Right lobe of liver (tissue), 6 donors: ENCODE results near the gene KIF20B. TPM values are rescaled to one million over a fixed set of nuclear protein-coding genes. Genes with fewer than 3 reads are reported as not detected.

Experiments
- ATAC-seq, 4 donors: fragments of 200-7000 bp; cut with Tn5 transposase; one replicate each; pipeline ENCODE4 v1.9.1; 2020; ENCODE audit warnings: mild to moderate bottlenecking in 4 of 4, moderate library complexity in 4 of 4
- DNase-seq, 3 donors: peaks; one replicate each; pipeline ENCODE4 v3.0.0-alpha.2; 2020
- H3K27ac ChIP-seq, 3 donors: fragments of 200-600 bp; one replicate each; pipeline ENCODE4 v1.8.0; 2022
- H3K27me3 ChIP-seq, 2 donors: fragments of 200-600 bp; one replicate each; pipeline ENCODE4 v1.8.0; 2022
- H3K36me3 ChIP-seq, 4 donors: fragments of 200-600 bp; sonication (generic) in 1 of 4; one replicate each; pipeline versions ENCODE4 v1.5.1 to v1.8.0; 2017 to 2022; ENCODE audit warnings: control low read depth in 1 of 4
- H3K4me1 ChIP-seq, 4 donors: fragments of 200-600 bp; sonication (generic) in 1 of 4; one replicate each; pipeline versions ENCODE4 v1.5.1 to v1.8.0; 2017 to 2022; ENCODE audit warnings: control low read depth in 1 of 4
- H3K4me3 ChIP-seq, 3 donors: fragments of 200-600 bp; one replicate each; pipeline ENCODE4 v1.8.0; 2022
- H3K9me3 ChIP-seq, 4 donors: fragments of 200-600 bp; sonication (generic) in 1 of 4; one replicate each; pipeline versions ENCODE4 v1.5.1 to v1.8.0; 2017 to 2022; ENCODE audit warnings: control low read depth in 1 of 4
- CTCF ChIP-seq, 4 donors: fragments of 200-600 bp in 3 of 4; fragments of 450-650 bp in 1 of 4; IDR thresholded peaks; one replicate each; pipeline versions ENCODE4 v1.5.1 to v1.8.0; 2016 to 2022; ENCODE audit warnings: antibody characterized with exemption in 4 of 4, mild to moderate bottlenecking in 2 of 4
- POLR2A ChIP-seq: fragments of 450-650 bp; IDR thresholded peaks from one replicate; pipeline ENCODE4 v1.6.1; 2017; ENCODE audit warnings: antibody characterized with exemption, mild to moderate bottlenecking
- WGBS: methylation state at CpG from one replicate; pipeline ENCODE4 v1.1.6; 2018; ENCODE audit warnings: low coverage, low lambda C conversion rate; ENCODE audit not compliant: insufficient coverage; ENCODE audit errors: missing lambda C conversion rate; 5-methylcytosine and 5-hydroxymethylcytosine counted together
- intact Hi-C, 2 donors: fragments of 100-400 bp; cut with DNase I; formaldehyde crosslinking; loops; one replicate each; pipeline versions ENCODE4 v1.11.2 to v1.14.1; 2022
- total RNA-seq, 6 experiments: library from RNA; depleted of rRNA in 2 of 6; stranded (reverse); fragments of >200 nt in 2 of 6; fragmentation: NEBNext Ultra II Directional in 3 of 6; extraction: Animal tissue kit (Norgen Biotek cat#: 25700) in 3 of 6; gene quantifications; one replicate each; pipeline versions ENCODE4 v1.1.0 to v1.2.4, GENCODE V29; 2016 to 2023
- donor health status: DM: no; HTN: yes; CAD: no.
- donor health status: DM: no; HTN: no; CAD: no.
- donor health status: DM: no; HTN: no; CAD: no.
- donor health status: DM: no; HTN: yes; CAD: no.
- donor health status: DM: no; HTN: yes; CAD: no.

The KIF20B gene
- total RNA-seq, 6 experiments from 2014 or later, result 0.97 to 3.4 (median 1.7) TPM

GRCh38 chr10:89798092-89798491 is 96.7 kb downstream of the KIF20B start:
- no peak for DNase-seq
- Histone ChIP-seq H3K27ac (no peak overlapping the region), H3K4me1 (no peaks in the 10 kb centered on the region), H3K27me3 (no peaks in the 10 kb centered on the region), H3K36me3 (no peaks in the 10 kb centered on the region), H3K4me3 (no peak overlapping the region), H3K9me3 (no peaks in the 10 kb centered on the region)
- TF ChIP-seq CTCF (IDR thresholded peaks at IDR 0.05) (no peak), POLR2A (no peak)
- intact Hi-C loops, result loop anchor here in 1 of 2 donors (10.0 kb wide), 1 partner anchor 997 kb away; no protein-coding TSS in a partner anchor
- no peak for ATAC-seq
- WGBS, result 43% methylated on average over 2 of the region's 2 CpGs

GRCh38 chr10:89799573-89799972 is 98.2 kb downstream of the KIF20B start:
- H3K36me3 ChIP-seq, result no peaks in the 10 kb centered on the region
- no peak for DNase-seq
- H3K4me1 ChIP-seq, result no peaks in the 10 kb centered on the region
- no peak for ATAC-seq
- H3K27ac ChIP-seq, result no peak overlapping the region
- H3K4me3 ChIP-seq, result no peak overlapping the region
- WGBS, result 59% methylated on average over 2 of the region's 2 CpGs
- no peaks in the 10 kb centered on the region for H3K27me3 ChIP-seq
- no peaks in the 10 kb centered on the region for H3K9me3 ChIP-seq
- intact Hi-C loops, result loop anchor here in 1 of 2 donors (10.0 kb wide), 1 partner anchor 995 kb away; no protein-coding TSS in a partner anchor
- TF ChIP-seq POLR2A (no peak), CTCF (IDR thresholded peaks at IDR 0.05) (no peak)

GRCh38 chr10:89805599-89806013 is 104.2 kb downstream of the KIF20B start:
- no peak for ATAC-seq
- no peaks in the 10 kb centered on the region for H3K4me1 ChIP-seq
- 36% methylated on average over 2 of the region's 2 CpGs for WGBS
- H3K4me3 ChIP-seq, result no peak overlapping the region
- no peak for DNase-seq
- no peaks in the 10 kb centered on the region for H3K36me3 ChIP-seq
- TF ChIP-seq POLR2A (no peak), CTCF (IDR thresholded peaks at IDR 0.05) (no peak)
- intact Hi-C loops, result no loop called here
- no peaks in the 10 kb centered on the region for H3K27me3 ChIP-seq
- no peaks in the 10 kb centered on the region for H3K9me3 ChIP-seq
- no peak overlapping the region for H3K27ac ChIP-seq

GRCh38 chr10:89808842-89809241 is 107.5 kb downstream of the KIF20B start:
- H3K27me3 ChIP-seq, result no peaks in the 10 kb centered on the region
- intact Hi-C loops, result no loop called here
- 63% methylated on average over 2 of the region's 2 CpGs for WGBS
- no peaks in the 10 kb centered on the region for H3K36me3 ChIP-seq
- DNase-seq (no peak), ATAC-seq (no peak)
- H3K4me3 ChIP-seq, result no peak overlapping the region
- no peak for TF ChIP-seq CTCF (IDR thresholded peaks at IDR 0.05)
- TF ChIP-seq POLR2A, result no peak
- H3K4me1 ChIP-seq, result no peaks in the 10 kb centered on the region
- H3K9me3 ChIP-seq, result no peaks in the 10 kb centered on the region
- no peak overlapping the region for H3K27ac ChIP-seq

GRCh38 chr10:89809766-89810165 is 108.4 kb downstream of the KIF20B start:
- ATAC-seq (no peak), DNase-seq (no peak)
- Histone ChIP-seq H3K27me3 (no peaks in the 10 kb centered on the region), H3K9me3 (no peaks in the 10 kb centered on the region), H3K36me3 (no peaks in the 10 kb centered on the region), H3K4me3 (no peak overlapping the region), H3K4me1 (no peaks in the 10 kb centered on the region), H3K27ac (no peak overlapping the region)
- intact Hi-C loops, result no loop called here
- TF ChIP-seq CTCF (IDR thresholded peaks at IDR 0.05) (no peak), POLR2A (no peak)
- WGBS, result 54% methylated on average over 4 of the region's 4 CpGs
